ENCODE results near the gene SLC17A9. TPM values are rescaled to one million over a fixed set of nuclear protein-coding genes. Genes with fewer than 3 reads are reported as not detected.
A peak's percentile ranks its signal among the peaks of the same experiment; 100 is the strongest.

Gene SLC17A9
- total RNA-seq, 1 experiment from 2014 or later: 37.6 TPM

- intact Hi-C loops (cut with micrococcal nuclease): no loop called here
Measured at GRCh38 chr20:62935968-62936585, 16.4 kb upstream of the SLC17A9 start.

More at GRCh38 chr20:62935968-62936585, 16.4 kb upstream of the SLC17A9 start:
- Histone ChIP-seq H3K27me3 (ENCODE audit: insufficient read depth, low read length) (no peaks in the 10 kb centered on the region), H3K4me3 (replicated peaks in 1 of 2; ENCODE audit: low read depth in 1 of 2, low read length in 2 of 2) (peak overlapping the region; percentile 76 to 95), H3K36me3 (ENCODE audit: control insufficient read depth in 1 of 2, insufficient read depth in 2 of 2, low read length in 2 of 2) (peaks cover 10 to 28% of the 10 kb centered on the region in 2 experiments; a peak in 2 of 4 replicates), H3K4me1 (ENCODE audit: control insufficient read depth in 1 of 2, insufficient read depth in 2 of 2, low read length in 2 of 2) (peaks cover 10 to 34% of the 10 kb centered on the region in 2 experiments; a peak in 3 of 4 replicates), H3K27ac (ENCODE audit: low read depth, low read length) (no peak overlapping the region), H3K79me2 (ENCODE audit: insufficient read depth, low read length) (peaks cover 94% of the 10 kb centered on the region), H4K20me1 (ENCODE audit: insufficient read depth) (peaks cover 22% of the 10 kb centered on the region; the same call in 1 of the 2 replicates), H3K9me3 (ENCODE audit: control insufficient read depth in 1 of 2, insufficient read depth in 1 of 2, low read depth in 1 of 2, low read length in 2 of 2) (no peaks in the 10 kb centered on the region), H3K9me2 (ENCODE audit: insufficient read depth) (no peaks in the 10 kb centered on the region), H2AFZ (ENCODE audit: low read depth, low read length, poor library complexity, severe bottlenecking) (no peak overlapping the region), H3K9ac (ENCODE audit: low read length) (no peak overlapping the region), H3K4me2 (ENCODE audit: low read length) (peak overlapping the region; percentile 80)
- BruUV-seq (replicated peaks): no TSS peak
- POLR2A ChIA-PET: interaction anchor here (0.9 kb wide), 1 partner anchor 17 kb away, joined by 3 read pairs; no protein-coding TSS in a partner anchor
- DNase-seq (ENCODE audit: low read depth, low spot score): no peak
- CTCF ChIA-PET: no interaction called here
- RAD21 ChIA-PET (ENCODE audit: low non-redundant PET in 1 of 2, low total read pairs in 2 of 2, uncharacterized antibody in 2 of 2, unreplicated experiment in 2 of 2): no interaction called here
- no peak for ATAC-seq
- TF ChIP-seq TCF7L2 (IDR thresholded peaks at IDR 0.05; ENCODE audit: borderline replicate concordance, extremely low read depth, insufficient read depth, insufficient read length): no peak
- no peak for TF ChIP-seq EZH2 (IDR thresholded peaks at IDR 0.05)
- no peak for TF ChIP-seq RAD21 (IDR thresholded peaks at IDR 0.05; ENCODE audit: low read depth)
- TF ChIP-seq, protein P1, sequence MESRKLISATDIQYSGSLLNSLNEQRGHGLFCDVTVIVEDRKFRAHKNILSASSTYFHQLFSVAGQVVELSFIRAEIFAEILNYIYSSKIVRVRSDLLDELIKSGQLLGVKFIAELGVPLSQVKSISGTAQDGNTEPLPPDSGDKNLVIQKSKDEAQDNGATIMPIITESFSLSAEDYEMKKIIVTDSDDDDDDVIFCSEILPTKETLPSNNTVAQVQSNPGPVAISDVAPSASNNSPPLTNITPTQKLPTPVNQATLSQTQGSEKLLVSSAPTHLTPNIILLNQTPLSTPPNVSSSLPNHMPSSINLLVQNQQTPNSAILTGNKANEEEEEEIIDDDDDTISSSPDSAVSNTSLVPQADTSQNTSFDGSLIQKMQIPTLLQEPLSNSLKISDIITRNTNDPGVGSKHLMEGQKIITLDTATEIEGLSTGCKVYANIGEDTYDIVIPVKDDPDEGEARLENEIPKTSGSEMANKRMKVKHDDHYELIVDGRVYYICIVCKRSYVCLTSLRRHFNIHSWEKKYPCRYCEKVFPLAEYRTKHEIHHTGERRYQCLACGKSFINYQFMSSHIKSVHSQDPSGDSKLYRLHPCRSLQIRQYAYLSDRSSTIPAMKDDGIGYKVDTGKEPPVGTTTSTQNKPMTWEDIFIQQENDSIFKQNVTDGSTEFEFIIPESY (IDR thresholded peaks at IDR 0.05; ENCODE audit: extremely low read depth, insufficient replicate concordance, low read length): no peak
- no peak for TF ChIP-seq REST (IDR thresholded peaks at IDR 0.05; ENCODE audit: low read depth)
- TF ChIP-seq POLR2A (IDR thresholded peaks at IDR 0.05; ENCODE audit: borderline replicate concordance, extremely low read depth, insufficient read depth, insufficient read length): no peak
- no peak for TF ChIP-seq MAX (IDR thresholded peaks at IDR 0.05)
- no peak for TF ChIP-seq ELF1 (IDR thresholded peaks at IDR 0.05; ENCODE audit: borderline replicate concordance, low read depth)
- no peak for TF ChIP-seq ZNF274 (IDR thresholded peaks at IDR 0.05; ENCODE audit: low read depth, low read length)
- TF ChIP-seq, protein P2, sequence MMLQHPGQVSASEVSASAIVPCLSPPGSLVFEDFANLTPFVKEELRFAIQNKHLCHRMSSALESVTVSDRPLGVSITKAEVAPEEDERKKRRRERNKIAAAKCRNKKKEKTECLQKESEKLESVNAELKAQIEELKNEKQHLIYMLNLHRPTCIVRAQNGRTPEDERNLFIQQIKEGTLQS (IDR thresholded peaks at IDR 0.05): no peak
- TF ChIP-seq SP1 (IDR thresholded peaks at IDR 0.05; ENCODE audit: low read depth): no peak
- no peak for TF ChIP-seq SRF (IDR thresholded peaks at IDR 0.05; ENCODE audit: low read depth)
- TF ChIP-seq POLR2AphosphoS5 (IDR thresholded peaks at IDR 0.05; ENCODE audit: low read depth, low read length): no peak
- TF ChIP-seq, protein P3, sequence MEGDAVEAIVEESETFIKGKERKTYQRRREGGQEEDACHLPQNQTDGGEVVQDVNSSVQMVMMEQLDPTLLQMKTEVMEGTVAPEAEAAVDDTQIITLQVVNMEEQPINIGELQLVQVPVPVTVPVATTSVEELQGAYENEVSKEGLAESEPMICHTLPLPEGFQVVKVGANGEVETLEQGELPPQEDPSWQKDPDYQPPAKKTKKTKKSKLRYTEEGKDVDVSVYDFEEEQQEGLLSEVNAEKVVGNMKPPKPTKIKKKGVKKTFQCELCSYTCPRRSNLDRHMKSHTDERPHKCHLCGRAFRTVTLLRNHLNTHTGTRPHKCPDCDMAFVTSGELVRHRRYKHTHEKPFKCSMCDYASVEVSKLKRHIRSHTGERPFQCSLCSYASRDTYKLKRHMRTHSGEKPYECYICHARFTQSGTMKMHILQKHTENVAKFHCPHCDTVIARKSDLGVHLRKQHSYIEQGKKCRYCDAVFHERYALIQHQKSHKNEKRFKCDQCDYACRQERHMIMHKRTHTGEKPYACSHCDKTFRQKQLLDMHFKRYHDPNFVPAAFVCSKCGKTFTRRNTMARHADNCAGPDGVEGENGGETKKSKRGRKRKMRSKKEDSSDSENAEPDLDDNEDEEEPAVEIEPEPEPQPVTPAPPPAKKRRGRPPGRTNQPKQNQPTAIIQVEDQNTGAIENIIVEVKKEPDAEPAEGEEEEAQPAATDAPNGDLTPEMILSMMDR (IDR thresholded peaks at IDR 0.05 in 2 of 3, conservative IDR thresholded peaks at IDR 0.05 in 1 of 3; ENCODE audit: borderline replicate concordance in 1 of 3, insufficient read depth in 1 of 3, low read depth in 2 of 3, low read length in 2 of 3): no peak
- no peak for TF ChIP-seq CEBPB (IDR thresholded peaks at IDR 0.05; ENCODE audit: low read depth)
- TF ChIP-seq CBX3 (IDR thresholded peaks at IDR 0.05; ENCODE audit: low read depth): no peak
